Measurements from ENCODE around the gene OPA1. TPM values are rescaled to one million over a fixed set of nuclear protein-coding genes. Genes with fewer than 3 reads are reported as not detected.

OPA1 gene
- total RNA-seq, 1 experiment from 2014 or later = 75.4 TPM

DNA sequence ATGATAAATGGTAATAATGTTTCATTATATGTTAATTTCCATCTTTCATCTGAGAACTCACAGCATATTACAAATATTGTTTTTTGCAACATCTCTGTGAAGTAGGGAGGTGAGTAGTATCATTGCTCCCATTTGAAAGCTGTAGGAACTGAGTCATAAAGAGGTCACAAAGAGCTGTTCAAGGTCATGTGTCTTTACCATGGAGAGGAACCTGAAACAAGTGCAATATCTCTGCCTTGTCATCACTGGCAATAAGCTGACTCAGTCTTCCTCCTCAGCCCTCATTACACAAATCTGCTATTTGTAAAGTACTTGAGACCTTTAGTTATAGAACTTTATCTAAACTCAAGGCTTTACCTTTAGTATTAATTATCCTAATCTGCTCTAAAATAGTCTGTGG, 33.9 kb upstream of the OPA1 start:
- TF ChIP-seq CTCF (conservative IDR thresholded peaks at IDR 0.05) = no peak
- Histone ChIP-seq H4K8ac (replicated peaks; ENCODE audit: insufficient read length, low read depth, low read length) (no peak overlapping the region), H3K9me3 (ENCODE audit: control insufficient read depth, low read depth, low read length) (no peaks in the 10 kb centered on the region), H3K9ac (ENCODE audit: extremely low read depth, insufficient read length, low read length) (no peak overlapping the region), H2AFZ (ENCODE audit: low read length) (no peak overlapping the region), H4K91ac (ENCODE audit: insufficient read length, low read depth, low read length) (no peak overlapping the region), H3K27ac (ENCODE audit: insufficient read length, low read depth, low read length) (no peak overlapping the region), H2BK12ac (ENCODE audit: insufficient read length, low read depth, low read length) (no peak overlapping the region), H3K79me1 (ENCODE audit: insufficient read depth, low read depth, low read length, poor library complexity, severe bottlenecking) (no peaks in the 10 kb centered on the region), H3K14ac (ENCODE audit: insufficient read depth, low read length) (no peak overlapping the region), H3K23ac (ENCODE audit: insufficient read length, low read depth, low read length) (no peak overlapping the region), H2BK20ac (ENCODE audit: low read depth, low read length, poor library complexity, severe bottlenecking) (no peak overlapping the region), H3T11ph (ENCODE audit: low read length) (no peak overlapping the region), H3K27me3 (ENCODE audit: insufficient read depth, low read length) (no peaks in the 10 kb centered on the region), H3K4ac (ENCODE audit: low read depth, low read length) (no peak overlapping the region), H2BK120ac (ENCODE audit: low read depth, low read length, poor library complexity, severe bottlenecking) (no peak overlapping the region), H2BK5ac (ENCODE audit: insufficient read length, low read length) (no peak overlapping the region), H3K23me2 (ENCODE audit: insufficient read length, low read depth, low read length, poor library complexity, severe bottlenecking) (no peaks in the 10 kb centered on the region), H4K5ac (ENCODE audit: insufficient read length, low read depth, low read length) (no peak overlapping the region), H4K20me1 (ENCODE audit: control insufficient read depth, insufficient read depth, insufficient read length) (no peaks in the 10 kb centered on the region), H3K79me2 (ENCODE audit: insufficient read depth, low read length) (no peaks in the 10 kb centered on the region), H3K4me1 (ENCODE audit: insufficient read depth, low read length) (no peaks in the 10 kb centered on the region), H3K18ac (ENCODE audit: insufficient read length, low read depth, low read length) (no peak overlapping the region), H2AK5ac (ENCODE audit: insufficient read length, low read length) (no peak overlapping the region), H2BK15ac (ENCODE audit: low read depth, low read length) (no peak overlapping the region), H3K4me2 (ENCODE audit: insufficient read depth, insufficient read length, low read length) (no peak overlapping the region), H3K56ac (ENCODE audit: insufficient read length, low read depth, low read length) (no peak overlapping the region)
- DNase-seq = no peak
- H3K9me3 Mint-ChIP-seq = no peaks in the 10 kb centered on the region
- no peaks in the 10 kb centered on the region for H3K27me3 Mint-ChIP-seq (ENCODE audit: low read depth)
- H3K27ac Mint-ChIP-seq = no peak overlapping the region
- H3K36me3 Mint-ChIP-seq (ENCODE audit: insufficient read depth in 1 of 3, low read depth in 3 of 3) = no peaks in the 10 kb centered on the region
- H3K4me1 Mint-ChIP-seq = peaks cover 7 to 10% of the 10 kb centered on the region in 2 experiments
- H3K4me3 Mint-ChIP-seq = no peak overlapping the region
